GM12878 (cell line): ENCODE results near the gene IRGC. TPM values are rescaled to one million over a fixed set of nuclear protein-coding genes. Genes with fewer than 3 reads are reported as not detected.

Experiments used
- ATAC-seq: fragments of 200-7000 bp; cut with Tn5 transposase; 3 replicates; pipeline ENCODE4 v1.9.1; 2020; ENCODE audit warnings: mild to moderate bottlenecking, moderate library complexity
- BruUV-seq: library from RNA; stranded (reverse); fragments of 400-500 nt; replicated peaks from 2 replicates; lab custom pipeline; 2021; lab: Mats Ljungman, UMichigan
- CTCF ChIA-PET: fragments of 300-600 bp; sonication (Branson Sonifier 250); formaldehyde crosslinking; extraction: SDS; loops from one replicate; lab custom pipeline; 2021; ENCODE audit warnings: inconsistent platforms; lab: Yijun Ruan, JAX
- POLR2A ChIA-PET: fragments of 350-600 bp; formaldehyde crosslinking; extraction: SDS; loops from one replicate; lab custom pipeline; 2021; ENCODE audit warnings: inconsistent platforms; lab: Charles Lee
- RAD21 ChIA-PET: fragments of 300-600 bp; sonication (Branson Sonifier 250); formaldehyde crosslinking; loops from one replicate; lab custom pipeline; 2023; ENCODE audit warnings: antibody characterized with exemption; ENCODE audit not compliant: unreplicated experiment; lab: Charles Lee
- SMC1A ChIA-PET: fragments of 300-600 bp; sonication (Branson Sonifier 250); formaldehyde crosslinking; loops from one replicate; lab custom pipeline; 2023; ENCODE audit not compliant: unreplicated experiment, uncharacterized antibody; lab: Charles Lee
- DNase-seq: peaks from one replicate; pipeline ENCODE4 v3.0.0-alpha.2; 2011; ENCODE audit warnings: low read depth, low spot score
- FAIRE-seq: peaks from 3 replicates; lab custom pipeline; 2011; peaks lifted over from hg19 to GRCh38; lab: Jason Lieb, UNC
- H2AFZ ChIP-seq: 2 replicates; pipeline ENCODE4 v1.6.0; 2011; ENCODE audit warnings: low read depth, low read length, control low read depth; ENCODE audit not compliant: control insufficient read depth
- H3K27ac ChIP-seq: 2 replicates; pipeline ENCODE4 v1.5.1; 2011; ENCODE audit warnings: control low read depth; ENCODE audit not compliant: control insufficient read depth, insufficient read depth
- H3K27me3 ChIP-seq, 2 experiments: replicated peaks in 1 of 2; 2 replicates each; pipeline versions ENCODE4 v1.6.0 to v1.6.1; 2011; ENCODE audit warnings: low read length in 1 of 2; ENCODE audit not compliant: control insufficient read depth in 2 of 2, insufficient read depth in 2 of 2
- H3K36me3 ChIP-seq, 2 experiments: 2 replicates each; pipeline ENCODE4 v1.5.1; 2011; ENCODE audit warnings: low read length in 1 of 2; ENCODE audit not compliant: control insufficient read depth in 2 of 2, insufficient read depth in 2 of 2
- H3K4me1 ChIP-seq: 2 replicates; pipeline ENCODE4 v1.6.1; 2011; ENCODE audit warnings: mild to moderate bottlenecking, low read length, moderate library complexity, mixed read lengths; ENCODE audit not compliant: control insufficient read depth, insufficient read depth
- H3K4me2 ChIP-seq: 2 replicates; pipeline ENCODE4 v1.6.0; 2011; ENCODE audit warnings: control low read depth; ENCODE audit not compliant: control insufficient read depth, insufficient read depth
- H3K4me3 ChIP-seq: fragments of 200-600 bp; sonication (generic); 2 replicates; pipeline ENCODE4 v1.5.1; 2016
- H3K79me2 ChIP-seq: 2 replicates; pipeline ENCODE4 v1.6.0; 2011; ENCODE audit warnings: low read length; ENCODE audit not compliant: control insufficient read depth, insufficient read depth
- H3K9ac ChIP-seq: 2 replicates; pipeline ENCODE4 v1.8.0; 2011; ENCODE audit warnings: low read length, control low read depth, mixed read lengths; ENCODE audit not compliant: control insufficient read depth, insufficient read depth
- H3K9me3 ChIP-seq: replicated peaks from 3 replicates; pipeline ENCODE4 v1.5.1; 2011; ENCODE audit warnings: mild to moderate bottlenecking, low read length; ENCODE audit not compliant: control insufficient read depth, insufficient read depth
- H4K20me1 ChIP-seq: 2 replicates; pipeline ENCODE4 v1.6.0; 2011; ENCODE audit not compliant: control insufficient read depth, insufficient read depth
- BACH1 ChIP-seq: fragments of 450-650 bp; IDR thresholded peaks from 2 replicates; pipeline ENCODE4 v1.6.1; 2017; ENCODE audit warnings: mild to moderate bottlenecking, borderline replicate concordance
- WGBS: methylation state at CpG from one replicate; pipeline ENCODE4 v1.1.6; 2016; ENCODE audit warnings: low lambda C conversion rate; ENCODE audit not compliant: insufficient replicate concordance, insufficient coverage; ENCODE audit errors: missing lambda C conversion rate; 5-methylcytosine and 5-hydroxymethylcytosine counted together
- in situ Hi-C: fragments of 300-500 bp; cut with MboI; formaldehyde crosslinking; loops from 9 replicates; pipeline ENCODE4 v1.14.3; 2018; ENCODE audit warnings: mixed read lengths
- intact Hi-C: fragments of 100-400 bp; cut with micrococcal nuclease; formaldehyde crosslinking; loops from one replicate; pipeline ENCODE4 v1.14.2; 2022; ENCODE audit not compliant: unreplicated experiment
- polyA plus RNA-seq, 11 experiments: library from polyadenylated mRNA; depleted of rRNA in 4 of 11; unstranded in 6 of 11; stranded (reverse) in 5 of 11; fragments of >200 nt; fragmentation: Nextera tagmentation in 4 of 11; fragmentation: Illumina TruSeq in 1 of 11; extraction: Ambion mirVana in 4 of 11; extraction: Trizol in 1 of 11; gene quantifications; 1 replicate in 1 of 11; 2 replicates in 10 of 11; pipeline versions ENCODE4 v1.2.1 to v1.2.3, GENCODE V29; 2011 to 2016; ENCODE audit warnings: inconsistent platforms in 2 of 11, missing spikeins in 2 of 11, low read depth in 1 of 11
- total RNA-seq, 4 experiments: library from RNA; depleted of rRNA in 3 of 4; stranded (reverse); fragments of >200 nt in 3 of 4; fragmentation: Illumina TruSeq in 1 of 4; extraction: Trizol in 1 of 4; gene quantifications; 2 replicates each; pipeline versions ENCODE4 v1.2.1 to v1.2.3, GENCODE V29; 2013 to 2021
- TF ChIP-seq, protein P1 (sequence below): fragments of 450-650 bp; IDR thresholded peaks from 2 replicates; pipeline ENCODE4 v1.6.1; 2017; ENCODE audit warnings: mild to moderate bottlenecking, moderate library complexity

The IRGC gene
- total and polyA plus RNA-seq, 10 of the 15 experiments (the other 5 are each of a cell fraction or from before 2014, with no cell fraction given) = 0.04 TPM; not detected in 9

DNA sequence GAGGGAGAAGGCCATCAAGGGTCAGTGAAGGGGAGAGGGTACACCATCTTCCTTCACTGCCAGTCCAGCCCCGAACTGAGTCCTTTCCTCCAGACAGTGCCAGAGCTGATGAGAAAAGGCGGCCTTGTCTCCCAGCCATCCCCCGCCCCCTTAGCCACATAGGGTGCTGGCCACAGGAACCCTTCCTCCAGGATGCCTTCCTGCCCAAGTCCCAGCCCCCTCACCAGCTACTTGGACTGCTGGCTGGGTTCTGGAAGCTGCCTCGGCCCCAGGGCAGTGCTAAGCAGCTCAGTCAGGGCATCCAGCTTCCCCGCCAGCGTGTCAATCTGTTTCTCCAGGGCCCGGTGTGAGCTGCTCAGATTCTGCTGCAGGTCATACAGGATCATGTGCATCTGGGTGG lies 51.4 kb downstream of the IRGC start:
- H3K4me3 ChIP-seq = 0 out of 2 replicates have a peak overlapping the region, but pooled peaks have one; percentile 18
- FAIRE-seq = no peak
- H3K9ac ChIP-seq = peak overlapping the region; percentile 78; the same call in 1 of the 2 replicates
- 0 out of 2 replicates have a peak overlapping the region, but pooled peaks have one; percentile 20 for H3K4me2 ChIP-seq
- peaks cover 42 to 46% of the 10 kb centered on the region in 2 experiments for H3K36me3 ChIP-seq
- intact Hi-C loops = no loop called here
- H3K4me1 ChIP-seq = peaks cover 57% of the 10 kb centered on the region
- 86% methylated on average over 7 of the region's 7 CpGs for WGBS
- no peak overlapping the region for H2AFZ ChIP-seq
- RAD21 ChIA-PET = interaction anchor here (6.1 to 8.3 kb wide), 4 partner anchors 11 to 98 kb away, joined by 55 to 167 read pairs (median 107); partner anchors contain the start of genes KCNN4, PLAUR and SMG9
- SMC1A ChIA-PET = interaction anchor here (0.7 to 20.1 kb wide), 6 partner anchors 8 to 99 kb away, joined by 3 to 325 read pairs (median 46); partner anchors contain the start of genes KCNN4 and SMG9
- no peaks in the 10 kb centered on the region for H3K27me3 ChIP-seq
- H3K27ac ChIP-seq = peak overlapping the region; percentile 100
- BruUV-seq = no TSS peak
- no peaks in the 10 kb centered on the region; the same call in 2 of the 3 replicates for H3K9me3 ChIP-seq
- no peaks in the 10 kb centered on the region; the same call in 1 of the 2 replicates for H3K79me2 ChIP-seq
- no peaks in the 10 kb centered on the region for H4K20me1 ChIP-seq
- no peak for DNase-seq
- CTCF ChIA-PET = interaction anchor here (3.2 to 20.8 kb wide), 5 partner anchors 11 to 98 kb away, joined by 19 to 324 read pairs (median 136); partner anchors contain the start of genes KCNN4, PLAUR and SMG9
- TF ChIP-seq, protein P1, sequence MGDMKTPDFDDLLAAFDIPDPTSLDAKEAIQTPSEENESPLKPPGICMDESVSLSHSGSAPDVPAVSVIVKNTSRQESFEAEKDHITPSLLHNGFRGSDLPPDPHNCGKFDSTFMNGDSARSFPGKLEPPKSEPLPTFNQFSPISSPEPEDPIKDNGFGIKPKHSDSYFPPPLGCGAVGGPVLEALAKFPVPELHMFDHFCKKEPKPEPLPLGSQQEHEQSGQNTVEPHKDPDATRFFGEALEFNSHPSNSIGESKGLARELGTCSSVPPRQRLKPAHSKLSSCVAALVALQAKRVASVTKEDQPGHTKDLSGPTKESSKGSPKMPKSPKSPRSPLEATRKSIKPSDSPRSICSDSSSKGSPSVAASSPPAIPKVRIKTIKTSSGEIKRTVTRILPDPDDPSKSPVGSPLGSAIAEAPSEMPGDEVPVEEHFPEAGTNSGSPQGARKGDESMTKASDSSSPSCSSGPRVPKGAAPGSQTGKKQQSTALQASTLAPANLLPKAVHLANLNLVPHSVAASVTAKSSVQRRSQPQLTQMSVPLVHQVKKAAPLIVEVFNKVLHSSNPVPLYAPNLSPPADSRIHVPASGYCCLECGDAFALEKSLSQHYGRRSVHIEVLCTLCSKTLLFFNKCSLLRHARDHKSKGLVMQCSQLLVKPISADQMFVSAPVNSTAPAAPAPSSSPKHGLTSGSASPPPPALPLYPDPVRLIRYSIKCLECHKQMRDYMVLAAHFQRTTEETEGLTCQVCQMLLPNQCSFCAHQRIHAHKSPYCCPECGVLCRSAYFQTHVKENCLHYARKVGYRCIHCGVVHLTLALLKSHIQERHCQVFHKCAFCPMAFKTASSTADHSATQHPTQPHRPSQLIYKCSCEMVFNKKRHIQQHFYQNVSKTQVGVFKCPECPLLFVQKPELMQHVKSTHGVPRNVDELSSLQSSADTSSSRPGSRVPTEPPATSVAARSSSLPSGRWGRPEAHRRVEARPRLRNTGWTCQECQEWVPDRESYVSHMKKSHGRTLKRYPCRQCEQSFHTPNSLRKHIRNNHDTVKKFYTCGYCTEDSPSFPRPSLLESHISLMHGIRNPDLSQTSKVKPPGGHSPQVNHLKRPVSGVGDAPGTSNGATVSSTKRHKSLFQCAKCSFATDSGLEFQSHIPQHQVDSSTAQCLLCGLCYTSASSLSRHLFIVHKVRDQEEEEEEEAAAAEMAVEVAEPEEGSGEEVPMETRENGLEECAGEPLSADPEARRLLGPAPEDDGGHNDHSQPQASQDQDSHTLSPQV = no peak
- TF ChIP-seq BACH1 = no peak
- TF ChIP-seq, all 136 proteins: peak for 0
- in situ Hi-C loops = loop anchor here (25.0 kb wide), 2 partner anchors 1695 to 1830 kb away; partner anchors contain the start of genes ERFL and FOSB
- ATAC-seq = no peak
- POLR2A ChIA-PET = interaction anchor here (2.9 to 18.9 kb wide), 3 partner anchors 11 to 99 kb away, joined by 12 to 389 read pairs (median 307); partner anchors contain the start of genes KCNN4 and SMG9
